ENCODE measurements around the gene CIB4. TPM values are rescaled to one million over a fixed set of nuclear protein-coding genes. Genes with fewer than 3 reads are reported as not detected.

CIB4 gene
- total RNA-seq, 4 donors from 2014 or later, result not detected

GRCh38 chr2:26583381-26583911 is 57.7 kb downstream of the CIB4 start:
- intact Hi-C loops (cut with DNase I), result no loop called here
- peaks cover 0 to 51% (median 3%) of the 10 kb centered on the region in 4 donors for H3K27me3 ChIP-seq
- WGBS, result 81% methylated on average over 7 of the region's 8 CpGs
- DNase-seq (ENCODE audit: extremely low spot score), result no peak
- H3K36me3 ChIP-seq, result no peaks in the 10 kb centered on the region
- H3K9me3 ChIP-seq, result no peaks in the 10 kb centered on the region
- TF ChIP-seq POLR2A (IDR thresholded peaks at IDR 0.05; ENCODE audit: low read depth) (no peak), EP300 (IDR thresholded peaks at IDR 0.05) (no peak), POLR2AphosphoS5 (IDR thresholded peaks at IDR 0.05) (no peak)
- TF ChIP-seq, protein P1, sequence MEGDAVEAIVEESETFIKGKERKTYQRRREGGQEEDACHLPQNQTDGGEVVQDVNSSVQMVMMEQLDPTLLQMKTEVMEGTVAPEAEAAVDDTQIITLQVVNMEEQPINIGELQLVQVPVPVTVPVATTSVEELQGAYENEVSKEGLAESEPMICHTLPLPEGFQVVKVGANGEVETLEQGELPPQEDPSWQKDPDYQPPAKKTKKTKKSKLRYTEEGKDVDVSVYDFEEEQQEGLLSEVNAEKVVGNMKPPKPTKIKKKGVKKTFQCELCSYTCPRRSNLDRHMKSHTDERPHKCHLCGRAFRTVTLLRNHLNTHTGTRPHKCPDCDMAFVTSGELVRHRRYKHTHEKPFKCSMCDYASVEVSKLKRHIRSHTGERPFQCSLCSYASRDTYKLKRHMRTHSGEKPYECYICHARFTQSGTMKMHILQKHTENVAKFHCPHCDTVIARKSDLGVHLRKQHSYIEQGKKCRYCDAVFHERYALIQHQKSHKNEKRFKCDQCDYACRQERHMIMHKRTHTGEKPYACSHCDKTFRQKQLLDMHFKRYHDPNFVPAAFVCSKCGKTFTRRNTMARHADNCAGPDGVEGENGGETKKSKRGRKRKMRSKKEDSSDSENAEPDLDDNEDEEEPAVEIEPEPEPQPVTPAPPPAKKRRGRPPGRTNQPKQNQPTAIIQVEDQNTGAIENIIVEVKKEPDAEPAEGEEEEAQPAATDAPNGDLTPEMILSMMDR (IDR thresholded peaks at IDR 0.05), result no peak
- H3K27ac ChIP-seq (replicated peaks in 1 of 4), result no peak overlapping the region
- H3K4me3 ChIP-seq, result no peak overlapping the region
- H3K4me1 ChIP-seq, result no peaks in the 10 kb centered on the region

- no peak overlapping the region for H3K4me3 ChIP-seq
- no peaks in the 10 kb centered on the region for H3K4me1 ChIP-seq
- peaks cover 0 to 46% (median 0%) of the 10 kb centered on the region in 4 donors for H3K27me3 ChIP-seq
- H3K27ac ChIP-seq (replicated peaks in 1 of 4), result no peak overlapping the region
- intact Hi-C loops (cut with DNase I), result no loop called here
- 84% methylated on average over 5 of the region's 5 CpGs for WGBS
- no peaks in the 10 kb centered on the region for H3K36me3 ChIP-seq
- H3K9me3 ChIP-seq, result no peaks in the 10 kb centered on the region
- no peak for TF ChIP-seq POLR2A (IDR thresholded peaks at IDR 0.05; ENCODE audit: low read depth)
- TF ChIP-seq EP300 (IDR thresholded peaks at IDR 0.05), result no peak
- TF ChIP-seq POLR2AphosphoS5 (IDR thresholded peaks at IDR 0.05), result no peak
- DNase-seq (ENCODE audit: extremely low spot score), result no peak
Measured at GRCh38 chr2:26582890-26583289, 58.3 kb downstream of the CIB4 start.

GRCh38 chr2:26581991-26582842 is 58.9 kb downstream of the CIB4 start:
- intact Hi-C loops (cut with DNase I), result no loop called here
- Histone ChIP-seq H3K27me3 (peaks cover 0 to 42% (median 0%) of the 10 kb centered on the region in 4 donors), H3K4me3 (no peak overlapping the region), H3K36me3 (no peaks in the 10 kb centered on the region), H3K27ac (replicated peaks in 1 of 4) (no peak overlapping the region), H3K9me3 (no peaks in the 10 kb centered on the region), H3K4me1 (no peaks in the 10 kb centered on the region)
- WGBS, result 90% methylated on average over 18 of the region's 18 CpGs
- TF ChIP-seq POLR2AphosphoS5 (IDR thresholded peaks at IDR 0.05) (no peak), POLR2A (IDR thresholded peaks at IDR 0.05; ENCODE audit: low read depth) (no peak), EP300 (IDR thresholded peaks at IDR 0.05) (no peak)
- TF ChIP-seq, protein P1 (IDR thresholded peaks at IDR 0.05), result no peak
- no peak for DNase-seq (ENCODE audit: extremely low spot score)

- Histone ChIP-seq H3K4me3 (no peak overlapping the region), H3K27me3 (peaks cover 0 to 38% (median 0%) of the 10 kb centered on the region in 4 donors), H3K9me3 (no peaks in the 10 kb centered on the region), H3K4me1 (no peaks in the 10 kb centered on the region), H3K27ac (replicated peaks in 1 of 4) (no peak overlapping the region), H3K36me3 (no peaks in the 10 kb centered on the region)
- WGBS, result 89% methylated on average over 10 of the region's 12 CpGs
- intact Hi-C loops (cut with DNase I), result no loop called here
- TF ChIP-seq, protein P1 (IDR thresholded peaks at IDR 0.05), result no peak
- TF ChIP-seq POLR2AphosphoS5 (IDR thresholded peaks at IDR 0.05) (no peak), POLR2A (IDR thresholded peaks at IDR 0.05; ENCODE audit: low read depth) (no peak), EP300 (IDR thresholded peaks at IDR 0.05) (no peak)
- no peak for DNase-seq (ENCODE audit: extremely low spot score)
Measured at GRCh38 chr2:26581266-26581990, 59.7 kb downstream of the CIB4 start.

GRCh38 chr2:26580751-26581150 is 60.4 kb downstream of the CIB4 start:
- intact Hi-C loops (cut with DNase I), result no loop called here
- TF ChIP-seq, protein P1 (IDR thresholded peaks at IDR 0.05), result no peak
- TF ChIP-seq POLR2A (IDR thresholded peaks at IDR 0.05; ENCODE audit: low read depth) (no peak), EP300 (IDR thresholded peaks at IDR 0.05) (no peak), POLR2AphosphoS5 (IDR thresholded peaks at IDR 0.05) (no peak)
- no peaks in the 10 kb centered on the region for H3K9me3 ChIP-seq
- no peaks in the 10 kb centered on the region for H3K36me3 ChIP-seq
- H3K27me3 ChIP-seq, result peaks cover 0 to 31% (median 0%) of the 10 kb centered on the region in 4 donors
- DNase-seq (ENCODE audit: extremely low spot score), result no peak
- no peaks in the 10 kb centered on the region for H3K4me1 ChIP-seq
- WGBS, result 90% methylated on average over 5 of the region's 5 CpGs
- H3K4me3 ChIP-seq, result no peak overlapping the region
- H3K27ac ChIP-seq (replicated peaks in 1 of 4), result no peak overlapping the region
